Uterus (tissue), 4 donors: ENCODE measurements around the gene UBASH3B. TPM values are rescaled to one million over a fixed set of nuclear protein-coding genes. Genes with fewer than 3 reads are reported as not detected.
A peak's percentile ranks its signal among the peaks of the same experiment; 100 is the strongest.

Experiments
- DNase-seq, 2 donors: peaks; one replicate each; pipeline ENCODE4 v3.0.0-alpha.2; 2019 to 2020
- H3K27ac ChIP-seq, 2 donors: fragments of 200-600 bp; sonication (generic); 1 replicate in 1 of 2; 2 replicates in 1 of 2; pipeline ENCODE4 v1.5.1; 2016 to 2018
- H3K27me3 ChIP-seq, 2 donors: fragments of 200-600 bp; sonication (generic); one replicate each; pipeline ENCODE4 v1.5.1; 2018 to 2019; ENCODE audit warnings: control low read depth in 1 of 2
- H3K36me3 ChIP-seq, 2 donors: fragments of 200-600 bp; sonication (generic); one replicate each; pipeline ENCODE4 v1.5.1; 2019; ENCODE audit warnings: control low read depth in 1 of 2
- H3K4me1 ChIP-seq, 2 donors: fragments of 200-600 bp; sonication (generic); one replicate each; pipeline ENCODE4 v1.5.1; 2018 to 2019; ENCODE audit warnings: control low read depth in 1 of 2
- H3K4me3 ChIP-seq, 2 donors: fragments of 200-600 bp; sonication (generic); 1 replicate in 1 of 2; 2 replicates in 1 of 2; pipeline ENCODE4 v1.5.1; 2018 to 2019; ENCODE audit warnings: mild to moderate bottlenecking in 1 of 2
- H3K9me3 ChIP-seq, 2 donors: fragments of 200-600 bp; sonication (generic); one replicate each; pipeline ENCODE4 v1.5.1; 2019; ENCODE audit warnings: control low read depth in 1 of 2
- POLR2A ChIP-seq, 2 donors: fragments of 450-650 bp; IDR thresholded peaks; one replicate each; pipeline ENCODE4 v1.6.1; 2016; ENCODE audit warnings: antibody characterized with exemption in 2 of 2, mild to moderate bottlenecking in 1 of 2, moderate library complexity in 1 of 2
- intact Hi-C: fragments of 100-400 bp; cut with DNase I; formaldehyde crosslinking; loops from one replicate; pipeline ENCODE4 v1.15.1; 2023; ENCODE audit warnings: low total_unique reads
- total RNA-seq, 4 donors: library from RNA; depleted of rRNA in 3 of 4; stranded (reverse); fragments of >200 nt in 3 of 4; gene quantifications; one replicate each; pipeline versions ENCODE4 v1.1.0 to v1.2.4, GENCODE V29; 2014 to 2023
- TF ChIP-seq, protein P1 (sequence below), 4 experiments: fragments of 200-600 bp in 2 of 4; fragments of 450-650 bp in 2 of 4; sonication (generic) in 2 of 4; IDR thresholded peaks; one replicate each; pipeline ENCODE4 v1.5.1; 2016 to 2019; ENCODE audit warnings: antibody characterized with exemption in 4 of 4, mild to moderate bottlenecking in 2 of 4, moderate library complexity in 1 of 4
- donor health status: DM: yes; HTN: yes; CAD: no.

The UBASH3B gene
- total RNA-seq, 4 donors from 2014 or later = under 0.01 to 5.8 (median 2.0) TPM

- no peaks in the 10 kb centered on the region for H3K36me3 ChIP-seq
- no peaks in the 10 kb centered on the region for H3K4me1 ChIP-seq
- no peak for DNase-seq
- no peaks in the 10 kb centered on the region for H3K9me3 ChIP-seq
- intact Hi-C loops = no loop called here
- no peak overlapping the region for H3K4me3 ChIP-seq
- H3K27me3 ChIP-seq = no peaks in the 10 kb centered on the region
- no peak for TF ChIP-seq POLR2A (IDR thresholded peaks at IDR 0.05)
- TF ChIP-seq, protein P1, sequence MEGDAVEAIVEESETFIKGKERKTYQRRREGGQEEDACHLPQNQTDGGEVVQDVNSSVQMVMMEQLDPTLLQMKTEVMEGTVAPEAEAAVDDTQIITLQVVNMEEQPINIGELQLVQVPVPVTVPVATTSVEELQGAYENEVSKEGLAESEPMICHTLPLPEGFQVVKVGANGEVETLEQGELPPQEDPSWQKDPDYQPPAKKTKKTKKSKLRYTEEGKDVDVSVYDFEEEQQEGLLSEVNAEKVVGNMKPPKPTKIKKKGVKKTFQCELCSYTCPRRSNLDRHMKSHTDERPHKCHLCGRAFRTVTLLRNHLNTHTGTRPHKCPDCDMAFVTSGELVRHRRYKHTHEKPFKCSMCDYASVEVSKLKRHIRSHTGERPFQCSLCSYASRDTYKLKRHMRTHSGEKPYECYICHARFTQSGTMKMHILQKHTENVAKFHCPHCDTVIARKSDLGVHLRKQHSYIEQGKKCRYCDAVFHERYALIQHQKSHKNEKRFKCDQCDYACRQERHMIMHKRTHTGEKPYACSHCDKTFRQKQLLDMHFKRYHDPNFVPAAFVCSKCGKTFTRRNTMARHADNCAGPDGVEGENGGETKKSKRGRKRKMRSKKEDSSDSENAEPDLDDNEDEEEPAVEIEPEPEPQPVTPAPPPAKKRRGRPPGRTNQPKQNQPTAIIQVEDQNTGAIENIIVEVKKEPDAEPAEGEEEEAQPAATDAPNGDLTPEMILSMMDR (IDR thresholded peaks at IDR 0.05) = no peak
- H3K27ac ChIP-seq = no peak overlapping the region
These were observed 121.8 kb downstream of the UBASH3B start for GRCh38 chr11:122777343-122777742.

GRCh38 chr11:122778148-122778547 lies 122.6 kb downstream of the UBASH3B start:
- intact Hi-C loops = no loop called here
- Histone ChIP-seq H3K9me3 (no peaks in the 10 kb centered on the region), H3K27ac (no peak overlapping the region), H3K4me1 (no peaks in the 10 kb centered on the region), H3K4me3 (no peak overlapping the region), H3K36me3 (no peaks in the 10 kb centered on the region), H3K27me3 (no peaks in the 10 kb centered on the region)
- TF ChIP-seq, protein P1 (IDR thresholded peaks at IDR 0.05) = no peak
- TF ChIP-seq POLR2A (IDR thresholded peaks at IDR 0.05) = no peak
- DNase-seq = no peak

- no peaks in the 10 kb centered on the region for H3K9me3 ChIP-seq
- H3K27ac ChIP-seq = no peak overlapping the region
- intact Hi-C loops = no loop called here
- DNase-seq = no peak
- no peaks in the 10 kb centered on the region for H3K27me3 ChIP-seq
- no peaks in the 10 kb centered on the region for H3K36me3 ChIP-seq
- no peaks in the 10 kb centered on the region for H3K4me1 ChIP-seq
- no peak for TF ChIP-seq POLR2A (IDR thresholded peaks at IDR 0.05)
- H3K4me3 ChIP-seq = no peak overlapping the region
These were observed 123.6 kb downstream of the UBASH3B start for GRCh38 chr11:122779047-122779629.

GRCh38 chr11:122780296-122780949 lies 124.9 kb downstream of the UBASH3B start:
- no peaks in the 10 kb centered on the region for H3K4me1 ChIP-seq
- no peaks in the 10 kb centered on the region for H3K27me3 ChIP-seq
- no peak for TF ChIP-seq POLR2A (IDR thresholded peaks at IDR 0.05)
- TF ChIP-seq, protein P1 (IDR thresholded peaks at IDR 0.05) = no peak
- H3K4me3 ChIP-seq = no peak overlapping the region
- H3K9me3 ChIP-seq = no peaks in the 10 kb centered on the region
- DNase-seq = no peak
- intact Hi-C loops = no loop called here
- no peak overlapping the region for H3K27ac ChIP-seq
- H3K36me3 ChIP-seq = no peaks in the 10 kb centered on the region

- no peak overlapping the region for H3K4me3 ChIP-seq
- no peaks in the 10 kb centered on the region for H3K9me3 ChIP-seq
- peak; percentile 83 to 87 for DNase-seq
- no peaks in the 10 kb centered on the region for H3K27me3 ChIP-seq
- H3K4me1 ChIP-seq = no peaks in the 10 kb centered on the region
- TF ChIP-seq, protein P1 (IDR thresholded peaks at IDR 0.05) = peak; percentile 80 to 89 (median 88)
- no peak for TF ChIP-seq POLR2A (IDR thresholded peaks at IDR 0.05)
- intact Hi-C loops = no loop called here
- H3K36me3 ChIP-seq = no peaks in the 10 kb centered on the region
- H3K27ac ChIP-seq = peak overlapping the region in 1 of 2 donors; percentile 48
These were observed 126.1 kb downstream of the UBASH3B start for GRCh38 chr11:122781378-122782195.
